GM23338 (cell line): ENCODE measurements around the gene RNF220. TPM values are rescaled to one million over a fixed set of nuclear protein-coding genes. Genes with fewer than 3 reads are reported as not detected.

ENCODE experiments used
- ATAC-seq: fragments of 200-7000 bp; cut with Tn5 transposase; 3 replicates; pipeline ENCODE4 v1.9.1; 2020
- DNase-seq: peaks from one replicate; pipeline ENCODE4 v3.0.0-alpha.2; 2015; ENCODE audit warnings: low spot score
- H2AFZ ChIP-seq: fragments of 200-600 bp; sonication (generic); 2 replicates; pipeline ENCODE4 v1.8.0; 2016; ENCODE audit warnings: antibody characterized with exemption, mild to moderate bottlenecking, moderate library complexity
- H3F3A ChIP-seq: fragments of 200-600 bp; sonication (generic); replicated peaks from 2 replicates; pipeline ENCODE4 v1.8.0; 2017; ENCODE audit warnings: antibody characterized with exemption, mixed run types, low read depth
- H3K27ac ChIP-seq: fragments of 200-600 bp; sonication (generic); 2 replicates; pipeline ENCODE4 v1.6.1; 2016; ENCODE audit warnings: low read depth
- H3K27me3 ChIP-seq: fragments of 200-600 bp; sonication (generic); 2 replicates; pipeline ENCODE4 v1.8.0; 2016; ENCODE audit warnings: mild to moderate bottlenecking, mixed run types, moderate library complexity; ENCODE audit not compliant: insufficient read depth
- H3K36me3 ChIP-seq: fragments of 200-600 bp; sonication (generic); 2 replicates; pipeline ENCODE4 v1.8.0; 2016; ENCODE audit warnings: mild to moderate bottlenecking; ENCODE audit not compliant: insufficient read depth
- H3K4me1 ChIP-seq: fragments of 200-600 bp; sonication (generic); 2 replicates; pipeline ENCODE4 v1.8.0; 2016; ENCODE audit warnings: mild to moderate bottlenecking, moderate library complexity; ENCODE audit not compliant: insufficient read depth
- H3K4me2 ChIP-seq: fragments of 200-600 bp; sonication (generic); 2 replicates; pipeline ENCODE4 v1.7.1; 2017; ENCODE audit warnings: mixed run types
- H3K4me3 ChIP-seq: fragments of 200-600 bp; sonication (generic); 2 replicates; pipeline ENCODE4 v1.6.1; 2016; ENCODE audit warnings: mixed run types
- H3K79me2 ChIP-seq: fragments of 200-600 bp; sonication (generic); replicated peaks from 2 replicates; pipeline ENCODE4 v1.8.0; 2017; ENCODE audit warnings: mild to moderate bottlenecking; ENCODE audit not compliant: insufficient read depth
- H3K9me2 ChIP-seq: fragments of 200-600 bp; sonication (generic); 2 replicates; pipeline ENCODE4 v1.8.0; 2017; ENCODE audit not compliant: insufficient read depth
- H4K20me1 ChIP-seq: fragments of 200-600 bp; sonication (generic); replicated peaks from 2 replicates; pipeline ENCODE4 v1.8.0; 2017; ENCODE audit warnings: mild to moderate bottlenecking; ENCODE audit not compliant: insufficient read depth
- H3K27ac Mint-ChIP-seq: 2 replicates; pipeline ENCODE4 v1.8.0; 2020; ENCODE audit warnings: inconsistent platforms, mild to moderate bottlenecking, moderate library complexity, mixed read lengths
- H3K27me3 Mint-ChIP-seq: 3 replicates; pipeline ENCODE4 v1.8.0; 2022; ENCODE audit warnings: low read depth, mild to moderate bottlenecking, moderate library complexity, mixed read lengths, inconsistent platforms; ENCODE audit not compliant: insufficient read depth, poor library complexity
- H3K36me3 Mint-ChIP-seq: 3 replicates; pipeline ENCODE4 v1.8.0; 2021; ENCODE audit warnings: low read depth, mild to moderate bottlenecking, inconsistent platforms, moderate library complexity, mixed read lengths
- H3K4me1 Mint-ChIP-seq: 3 replicates; pipeline ENCODE4 v1.8.0; 2020; ENCODE audit warnings: mild to moderate bottlenecking, inconsistent platforms, mixed read lengths
- H3K4me3 Mint-ChIP-seq: 3 replicates; pipeline ENCODE4 v1.8.0; 2021; ENCODE audit warnings: moderate library complexity, mild to moderate bottlenecking, inconsistent platforms, mixed read lengths
- H3K9me3 Mint-ChIP-seq: 3 replicates; pipeline ENCODE4 v1.8.0; 2020; ENCODE audit warnings: moderate library complexity, mild to moderate bottlenecking, inconsistent platforms, mixed read lengths
- CREB1 ChIP-seq: fragments of 250-450 bp; sonication (Bioruptor Pico); IDR thresholded peaks from 2 replicates; pipeline ENCODE4 v1.5.0; 2020; ENCODE audit warnings: low read depth, mild to moderate bottlenecking, moderate library complexity
- EZH2 ChIP-seq: fragments of 200-600 bp; sonication (generic); IDR thresholded peaks from one replicate; pipeline ENCODE4 v1.8.0; 2017; ENCODE audit warnings: antibody characterized with exemption, mild to moderate bottlenecking, low read depth; ENCODE audit not compliant: unreplicated experiment
- JUNB ChIP-seq: IDR thresholded peaks from one replicate; pipeline ENCODE4 v1.6.1; 2016; ENCODE audit warnings: antibody characterized with exemption; ENCODE audit not compliant: unreplicated experiment
- NANOG ChIP-seq: IDR thresholded peaks from 2 replicates; pipeline ENCODE4 v1.6.1; 2016; ENCODE audit warnings: antibody characterized with exemption, borderline replicate concordance
- POLR2AphosphoS5 ChIP-seq: IDR thresholded peaks from 2 replicates; pipeline ENCODE4 v1.6.1; 2016; ENCODE audit warnings: antibody characterized with exemption, low read depth
- REST ChIP-seq: IDR thresholded peaks from one replicate; pipeline ENCODE4 v1.6.1; 2018; ENCODE audit warnings: antibody characterized with exemption; ENCODE audit not compliant: unreplicated experiment
- ZNF114 ChIP-seq: fragments of 250-450 bp; sonication (Bioruptor Pico); IDR thresholded peaks from 2 replicates; pipeline ENCODE4 v1.5.0; 2020; ENCODE audit warnings: mild to moderate bottlenecking, moderate library complexity
- ZNF331 ChIP-seq: fragments of 250-450 bp; sonication (Bioruptor Pico); IDR thresholded peaks from 2 replicates; pipeline ENCODE4 v1.5.0; 2020; ENCODE audit warnings: low read depth, mild to moderate bottlenecking, moderate library complexity
- polyA plus RNA-seq: library from polyadenylated mRNA; unstranded; fragments of >200 nt; fragmentation: Nextera tagmentation; extraction: Ambion mirVana; gene quantifications from 2 replicates; pipeline ENCODE4 v1.2.1, GENCODE V29; 2016
- total RNA-seq: library from RNA; depleted of rRNA; stranded (reverse); fragments of >200 nt; shearing (Covaris generic); gene quantifications from 2 replicates; pipeline ENCODE4 v1.2.3, GENCODE V29; 2014
- TF ChIP-seq, protein P1 (sequence below), 2 experiments: fragments of 200-600 bp in 1 of 2; sonication (generic) in 1 of 2; conservative IDR thresholded peaks; 2 replicates each; pipeline versions ENCODE4 v1.5.1 to v1.6.1; 2016 to 2017; ENCODE audit warnings: antibody characterized with exemption in 2 of 2, low read depth in 2 of 2, mild to moderate bottlenecking in 2 of 2, moderate library complexity in 1 of 2
- TF ChIP-seq, protein P2 (sequence below): IDR thresholded peaks from 2 replicates; pipeline ENCODE4 v1.6.1; 2016; ENCODE audit warnings: antibody characterized with exemption

RNF220 gene
- total and polyA plus RNA-seq, 2 experiments from 2014 or later = 72.8 to 168 TPM

- TF ChIP-seq, protein P1, sequence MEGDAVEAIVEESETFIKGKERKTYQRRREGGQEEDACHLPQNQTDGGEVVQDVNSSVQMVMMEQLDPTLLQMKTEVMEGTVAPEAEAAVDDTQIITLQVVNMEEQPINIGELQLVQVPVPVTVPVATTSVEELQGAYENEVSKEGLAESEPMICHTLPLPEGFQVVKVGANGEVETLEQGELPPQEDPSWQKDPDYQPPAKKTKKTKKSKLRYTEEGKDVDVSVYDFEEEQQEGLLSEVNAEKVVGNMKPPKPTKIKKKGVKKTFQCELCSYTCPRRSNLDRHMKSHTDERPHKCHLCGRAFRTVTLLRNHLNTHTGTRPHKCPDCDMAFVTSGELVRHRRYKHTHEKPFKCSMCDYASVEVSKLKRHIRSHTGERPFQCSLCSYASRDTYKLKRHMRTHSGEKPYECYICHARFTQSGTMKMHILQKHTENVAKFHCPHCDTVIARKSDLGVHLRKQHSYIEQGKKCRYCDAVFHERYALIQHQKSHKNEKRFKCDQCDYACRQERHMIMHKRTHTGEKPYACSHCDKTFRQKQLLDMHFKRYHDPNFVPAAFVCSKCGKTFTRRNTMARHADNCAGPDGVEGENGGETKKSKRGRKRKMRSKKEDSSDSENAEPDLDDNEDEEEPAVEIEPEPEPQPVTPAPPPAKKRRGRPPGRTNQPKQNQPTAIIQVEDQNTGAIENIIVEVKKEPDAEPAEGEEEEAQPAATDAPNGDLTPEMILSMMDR (conservative IDR thresholded peaks at IDR 0.05; ENCODE audit: low read depth in 2 of 2) = no peak
- TF ChIP-seq EZH2 (no peak), JUNB (no peak), NANOG (no peak), POLR2AphosphoS5 (no peak), ZNF331 (CRISPR knock-in tag) (no peak)
- TF ChIP-seq, protein P2, sequence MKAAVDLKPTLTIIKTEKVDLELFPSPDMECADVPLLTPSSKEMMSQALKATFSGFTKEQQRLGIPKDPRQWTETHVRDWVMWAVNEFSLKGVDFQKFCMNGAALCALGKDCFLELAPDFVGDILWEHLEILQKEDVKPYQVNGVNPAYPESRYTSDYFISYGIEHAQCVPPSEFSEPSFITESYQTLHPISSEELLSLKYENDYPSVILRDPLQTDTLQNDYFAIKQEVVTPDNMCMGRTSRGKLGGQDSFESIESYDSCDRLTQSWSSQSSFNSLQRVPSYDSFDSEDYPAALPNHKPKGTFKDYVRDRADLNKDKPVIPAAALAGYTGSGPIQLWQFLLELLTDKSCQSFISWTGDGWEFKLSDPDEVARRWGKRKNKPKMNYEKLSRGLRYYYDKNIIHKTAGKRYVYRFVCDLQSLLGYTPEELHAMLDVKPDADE = no peak
- H3K27me3 Mint-ChIP-seq = peaks cover 8% of the 10 kb centered on the region
- Histone ChIP-seq H3K4me1 (peaks cover 13% of the 10 kb centered on the region; the same call in 1 of the 2 replicates), H3K79me2 (no peaks in the 10 kb centered on the region), H3K4me2 (no peak overlapping the region), H3K9me2 (no peaks in the 10 kb centered on the region), H3K27me3 (no peaks in the 10 kb centered on the region), H3K4me3 (no peak overlapping the region), H3F3A (no peaks in the 10 kb centered on the region; the same call in 1 of the 2 replicates), H3K27ac (no peak overlapping the region), H4K20me1 (no peaks in the 10 kb centered on the region), H2AFZ (no peak overlapping the region), H3K36me3 (no peaks in the 10 kb centered on the region)
- DNase-seq (no peak), ATAC-seq (no peak)
- no peak overlapping the region for H3K4me3 Mint-ChIP-seq
- H3K36me3 Mint-ChIP-seq = no peaks in the 10 kb centered on the region; the same call in 2 of the 3 replicates
- peaks cover 24% of the 10 kb centered on the region for H3K4me1 Mint-ChIP-seq
- no peak overlapping the region for H3K27ac Mint-ChIP-seq
- no peaks in the 10 kb centered on the region; the same call in 2 of the 3 replicates for H3K9me3 Mint-ChIP-seq
Observed at GRCh38 chr1:44558883-44559282, 153.8 kb downstream of the RNF220 start.

DNA sequence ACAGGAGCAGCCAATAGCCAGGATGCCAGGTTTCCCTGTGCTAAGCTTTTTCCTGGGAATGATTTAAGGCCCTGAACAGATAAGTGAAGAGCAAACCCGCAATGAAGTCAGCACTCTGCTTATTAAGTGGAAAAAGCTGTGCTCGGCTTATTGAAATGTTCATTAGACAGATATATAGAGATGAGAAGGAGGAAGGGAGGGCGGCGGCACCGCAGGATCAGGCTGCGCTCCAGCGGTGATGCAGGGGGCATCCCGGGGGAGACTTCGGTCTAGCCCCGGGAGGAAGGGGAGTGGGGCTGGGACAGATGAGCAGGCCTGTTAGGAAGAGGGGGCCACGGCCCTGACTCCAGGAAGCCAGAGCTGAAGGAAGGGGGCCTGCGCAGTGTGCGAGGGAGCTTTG, 154.3 kb downstream of the RNF220 start:
- H3K27me3 ChIP-seq = no peaks in the 10 kb centered on the region
- Mint-ChIP-seq H3K4me3 (no peak overlapping the region), H3K27me3 (peaks cover 7% of the 10 kb centered on the region), H3K36me3 (no peaks in the 10 kb centered on the region; the same call in 2 of the 3 replicates), H3K4me1 (peaks cover 23% of the 10 kb centered on the region), H3K27ac (no peak overlapping the region), H3K9me3 (no peaks in the 10 kb centered on the region; the same call in 2 of the 3 replicates)
- no peaks in the 10 kb centered on the region for H3K79me2 ChIP-seq
- no peaks in the 10 kb centered on the region for H4K20me1 ChIP-seq
- H3K4me3 ChIP-seq = no peak overlapping the region
- no peak for ATAC-seq
- H3K9me2 ChIP-seq = no peaks in the 10 kb centered on the region
- H3K4me1 ChIP-seq = peaks cover 9% of the 10 kb centered on the region; the same call in 1 of the 2 replicates
- no peak overlapping the region for H3K27ac ChIP-seq
- H3K4me2 ChIP-seq = no peak overlapping the region
- H3F3A ChIP-seq = no peaks in the 10 kb centered on the region; the same call in 1 of the 2 replicates
- DNase-seq = no peak
- H2AFZ ChIP-seq = no peak overlapping the region
- TF ChIP-seq POLR2AphosphoS5 = no peak
- H3K36me3 ChIP-seq = no peaks in the 10 kb centered on the region

- H3K4me1 ChIP-seq = peaks cover 7% of the 10 kb centered on the region
- TF ChIP-seq ZNF331 (CRISPR knock-in tag) (no peak), CREB1 (CRISPR knock-in tag) (no peak), REST (no peak), ZNF114 (CRISPR knock-in tag) (no peak)
Observed at GRCh38 chr1:44559913-44560312, 154.9 kb downstream of the RNF220 start.

More at GRCh38 chr1:44559913-44560312, 154.9 kb downstream of the RNF220 start:
- Histone ChIP-seq H2AFZ (no peak overlapping the region), H3K79me2 (no peaks in the 10 kb centered on the region), H3F3A (no peaks in the 10 kb centered on the region; the same call in 1 of the 2 replicates), H3K4me2 (no peak overlapping the region), H4K20me1 (no peaks in the 10 kb centered on the region), H3K27me3 (no peaks in the 10 kb centered on the region), H3K27ac (no peak overlapping the region), H3K9me2 (no peaks in the 10 kb centered on the region), H3K36me3 (no peaks in the 10 kb centered on the region), H3K4me3 (no peak overlapping the region)
- no peak for DNase-seq
- Mint-ChIP-seq H3K27ac (no peak overlapping the region), H3K36me3 (no peaks in the 10 kb centered on the region; the same call in 2 of the 3 replicates), H3K4me1 (peaks cover 21% of the 10 kb centered on the region), H3K27me3 (peaks cover 7% of the 10 kb centered on the region), H3K4me3 (no peak overlapping the region), H3K9me3 (no peaks in the 10 kb centered on the region; the same call in 2 of the 3 replicates)
- no peak for ATAC-seq
